HCEC 1CT (cell line): ENCODE measurements around the gene CCDC17.
A peak's percentile ranks its signal among the peaks of the same experiment; 100 is the strongest.

Experiments used
- DNase-seq: peaks from one replicate; pipeline ENCODE4 v3.0.0-alpha.2; 2017

CCDC17 gene

GRCh38 chr1:45623972-45624371 lies at the start of gene CCDC17:
CCDC17 (minus strand) TSS chr1:45624054; CDS start chr1:45623909, 145 bp downstream.
- DNase-seq: no peak

- DNase-seq: peak; percentile 54
Observed at GRCh38 chr1:45669859-45670655, 46.2 kb upstream of the CCDC17 start.

GRCh38 chr1:45669379-45669778 lies 45.5 kb upstream of the CCDC17 start:
- DNase-seq: peak; percentile 47

- no peak for DNase-seq
Observed at GRCh38 chr1:45668526-45668925, 44.7 kb upstream of the CCDC17 start.

- DNase-seq: no peak
Observed at GRCh38 chr1:45667321-45668111, 43.7 kb upstream of the CCDC17 start.

GRCh38 chr1:45666836-45667235 lies 43.0 kb upstream of the CCDC17 start:
- no peak for DNase-seq

GRCh38 chr1:45660336-45660735 lies 36.5 kb upstream of the CCDC17 start:
- no peak for DNase-seq

GRCh38 chr1:45659222-45659621 lies 35.4 kb upstream of the CCDC17 start:
- DNase-seq: no peak

GRCh38 chr1:45658171-45658570 lies 34.3 kb upstream of the CCDC17 start:
- DNase-seq: no peak

- DNase-seq: no peak
Observed at GRCh38 chr1:45656573-45657226, 32.8 kb upstream of the CCDC17 start.

- peak; percentile 68 for DNase-seq
Observed at GRCh38 chr1:45654540-45655280, 30.9 kb upstream of the CCDC17 start.

- no peak for DNase-seq
Observed at GRCh38 chr1:45647248-45648021, 23.6 kb upstream of the CCDC17 start.

GRCh38 chr1:45644661-45645060 lies 20.8 kb upstream of the CCDC17 start:
- DNase-seq: no peak

GRCh38 chr1:45643978-45644377 lies 20.1 kb upstream of the CCDC17 start:
- no peak for DNase-seq

- DNase-seq: no peak
Observed at GRCh38 chr1:45643321-45643720, 19.5 kb upstream of the CCDC17 start.

GRCh38 chr1:45640293-45640692 lies 16.4 kb upstream of the CCDC17 start:
- DNase-seq: peak; percentile 28

GRCh38 chr1:45635211-45635610 lies 11.4 kb upstream of the CCDC17 start:
- no peak for DNase-seq

- no peak for DNase-seq
Observed at GRCh38 chr1:45630429-45630828, 6.6 kb upstream of the CCDC17 start.

- DNase-seq: no peak
Observed at GRCh38 chr1:45629035-45629434, 5.2 kb upstream of the CCDC17 start.

GRCh38 chr1:45622524-45623394 lies 1.1 kb downstream of the CCDC17 start:
- no peak for DNase-seq
